HG03521 (cell line): ENCODE data around the gene SGTA.
"Not testable (repeated sequence)": the region's sequence is repeated elsewhere in the genome, so short reads cannot be mapped to it uniquely, and the experiment has no call there.

Source experiments
- ATAC-seq: cut with Tn5 transposase; IDR thresholded peaks from one replicate; pipeline ENCODE4 v1.9.1; 2021; ENCODE audit warnings: mild to moderate bottlenecking, moderate library complexity; ENCODE audit not compliant: unreplicated experiment

SGTA gene, protein sequence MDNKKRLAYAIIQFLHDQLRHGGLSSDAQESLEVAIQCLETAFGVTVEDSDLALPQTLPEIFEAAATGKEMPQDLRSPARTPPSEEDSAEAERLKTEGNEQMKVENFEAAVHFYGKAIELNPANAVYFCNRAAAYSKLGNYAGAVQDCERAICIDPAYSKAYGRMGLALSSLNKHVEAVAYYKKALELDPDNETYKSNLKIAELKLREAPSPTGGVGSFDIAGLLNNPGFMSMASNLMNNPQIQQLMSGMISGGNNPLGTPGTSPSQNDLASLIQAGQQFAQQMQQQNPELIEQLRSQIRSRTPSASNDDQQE

DNA sequence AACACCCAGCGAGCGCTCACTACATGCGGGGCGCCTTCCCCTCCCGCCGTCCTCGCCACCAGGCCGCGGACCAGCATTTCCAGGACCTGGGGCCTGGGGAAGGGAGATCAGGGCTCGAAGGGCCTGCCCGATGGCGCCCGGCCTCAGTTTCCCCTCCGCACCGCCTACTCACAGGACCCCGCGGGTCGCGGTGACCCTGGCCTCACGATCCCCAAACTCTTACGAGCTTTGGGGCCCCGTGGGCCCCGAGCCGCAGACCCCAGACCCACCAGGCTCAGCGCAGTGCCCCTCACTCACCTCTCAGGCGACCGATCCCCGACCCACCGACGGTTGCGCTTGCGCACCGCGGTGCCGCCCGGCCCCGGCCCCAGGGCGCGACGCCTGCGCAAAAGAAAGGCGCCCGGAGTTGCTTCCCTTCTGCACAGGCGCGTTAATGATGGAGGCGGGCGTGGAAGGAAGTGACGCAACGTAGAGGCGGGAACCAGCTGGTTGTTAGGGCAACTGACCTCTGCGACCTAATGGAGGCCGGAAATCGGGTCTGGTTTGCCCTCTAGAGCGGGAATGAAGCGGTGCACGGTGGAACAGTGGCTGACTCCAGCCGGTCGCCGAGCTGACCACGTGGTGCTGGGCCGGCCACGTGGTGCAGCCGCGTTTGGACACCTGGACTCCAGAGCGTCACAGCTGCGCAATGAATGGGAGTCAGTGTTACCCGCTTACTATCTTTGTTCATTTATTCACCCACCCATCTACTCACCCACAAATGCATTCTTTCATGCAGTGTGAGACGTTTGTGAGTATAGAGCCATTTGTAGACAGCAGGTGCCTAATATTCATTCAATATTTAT, at the start of gene SGTA:
SGTA (minus strand) TSS at position 338 of the 845 bp plus-strand sequence. CDS start 14,205 bp downstream, outside the sequence.
- ATAC-seq: peak; percentile 71

DNA sequence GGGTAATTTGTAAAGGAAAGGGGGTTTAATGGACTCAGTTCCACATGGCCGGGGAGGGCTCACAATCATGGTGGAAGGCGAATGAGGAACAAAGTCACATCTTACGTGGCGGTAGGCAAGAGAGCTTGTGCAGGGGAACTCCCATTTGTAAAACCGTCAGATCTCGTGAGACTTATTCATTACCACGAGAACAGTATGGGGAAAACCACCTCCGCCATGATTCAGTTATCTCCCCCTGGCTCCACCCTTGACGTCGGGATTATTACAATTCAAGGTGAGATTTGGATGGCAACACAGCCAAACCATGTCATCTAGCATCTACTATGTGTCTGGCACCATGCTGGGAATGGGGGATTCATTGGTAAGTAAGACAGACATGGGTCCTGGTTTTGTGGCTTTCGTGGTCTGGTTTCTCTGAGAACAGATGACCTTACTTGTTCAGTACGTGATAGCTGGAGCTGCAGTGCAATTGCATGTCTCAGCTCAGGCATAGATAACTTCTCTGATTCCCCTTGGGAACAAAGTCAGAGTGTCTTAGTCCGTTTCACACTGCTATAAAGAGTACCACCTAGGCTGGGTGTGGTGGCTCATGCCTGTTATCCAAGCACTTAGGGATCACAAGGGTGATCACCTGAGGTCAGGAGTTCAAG, 44.9 kb upstream of the SGTA start:
- no peak for ATAC-seq

GRCh38 chr19:2827022-2827421, 43.9 kb upstream of the SGTA start:
- ATAC-seq: no peak

GRCh38 chr19:2824129-2824528, 41.1 kb upstream of the SGTA start:
- ATAC-seq: no peak

- ATAC-seq: no peak
Measured at GRCh38 chr19:2823646-2824045, 40.6 kb upstream of the SGTA start.

- no peak for ATAC-seq
Measured at GRCh38 chr19:2822846-2823245, 39.8 kb upstream of the SGTA start.

DNA sequence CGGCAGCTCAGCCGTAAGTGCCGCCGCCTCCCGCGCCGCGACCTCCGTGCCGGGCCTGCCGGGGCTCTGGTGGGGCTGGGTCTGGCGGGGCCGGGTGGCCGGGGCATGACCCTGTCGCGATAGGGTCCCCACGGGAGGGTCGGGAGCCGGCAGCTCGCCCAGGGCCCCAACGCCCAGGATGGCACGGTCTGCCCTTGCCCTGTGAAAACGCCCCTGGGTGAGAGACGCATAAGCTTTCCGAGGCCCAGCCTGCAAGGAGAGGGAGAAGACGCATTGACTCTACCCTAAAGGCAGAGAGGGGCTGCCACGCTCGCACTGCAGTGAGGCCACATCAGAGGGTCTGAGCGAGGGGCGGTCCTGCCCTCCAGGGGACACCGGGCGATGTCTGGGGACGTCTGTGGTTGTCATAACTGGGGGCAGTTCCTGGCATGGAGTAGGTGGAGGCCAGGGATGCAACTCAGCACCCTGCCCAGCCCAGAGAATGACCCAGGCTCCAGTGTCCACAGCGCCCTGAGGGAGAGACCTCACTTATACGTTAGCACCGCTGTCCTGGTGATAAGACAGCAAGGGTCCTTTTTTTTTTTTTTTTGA, 37.1 kb upstream of the SGTA start:
- no peak for ATAC-seq

DNA sequence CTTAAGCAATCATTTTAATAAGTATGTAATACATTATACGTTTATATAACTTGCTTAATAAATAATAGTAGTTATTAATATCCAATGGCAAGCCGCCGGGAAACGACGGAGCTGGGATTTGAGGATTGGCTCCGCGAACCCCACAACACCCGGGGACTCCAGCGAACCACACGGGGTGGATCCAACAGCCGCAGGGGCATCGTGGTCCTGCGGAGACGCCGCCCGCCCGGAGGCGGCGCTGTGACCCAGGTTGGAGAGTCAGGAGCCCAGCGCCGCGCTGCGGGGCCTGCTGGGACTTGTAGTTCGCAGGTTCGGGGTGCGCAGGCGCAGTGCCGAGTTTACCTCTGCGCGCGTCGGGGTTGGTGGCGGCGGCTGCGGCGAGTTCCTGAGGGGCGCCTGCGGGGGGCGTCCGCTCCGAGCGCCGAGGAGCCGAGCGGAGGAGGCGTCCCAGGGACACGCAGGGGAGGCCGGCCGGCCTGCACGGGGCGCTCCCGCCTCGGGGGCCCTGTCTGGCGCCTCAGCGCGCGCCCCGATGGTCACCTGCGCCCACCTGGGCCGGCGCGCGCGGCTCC, 36.6 kb upstream of the SGTA start, which contains the start of gene ZNF554:
ZNF554 (plus strand) TSS at position 329 of the 572 bp plus-strand sequence; CDS start at position 533, 204 bp downstream.
- peak; percentile 88 for ATAC-seq

GRCh38 chr19:2817237-2817829, 34.3 kb upstream of the SGTA start:
- not testable (repeated sequence) for ATAC-seq

GRCh38 chr19:2816641-2817040, 33.6 kb upstream of the SGTA start:
- no peak for ATAC-seq

- no peak for ATAC-seq
Measured at GRCh38 chr19:2815923-2816322, 32.9 kb upstream of the SGTA start.

- no peak for ATAC-seq
Measured at GRCh38 chr19:2815191-2815614, 32.1 kb upstream of the SGTA start.

- ATAC-seq: no peak
Measured at GRCh38 chr19:2814426-2814825, 31.4 kb upstream of the SGTA start.

DNA sequence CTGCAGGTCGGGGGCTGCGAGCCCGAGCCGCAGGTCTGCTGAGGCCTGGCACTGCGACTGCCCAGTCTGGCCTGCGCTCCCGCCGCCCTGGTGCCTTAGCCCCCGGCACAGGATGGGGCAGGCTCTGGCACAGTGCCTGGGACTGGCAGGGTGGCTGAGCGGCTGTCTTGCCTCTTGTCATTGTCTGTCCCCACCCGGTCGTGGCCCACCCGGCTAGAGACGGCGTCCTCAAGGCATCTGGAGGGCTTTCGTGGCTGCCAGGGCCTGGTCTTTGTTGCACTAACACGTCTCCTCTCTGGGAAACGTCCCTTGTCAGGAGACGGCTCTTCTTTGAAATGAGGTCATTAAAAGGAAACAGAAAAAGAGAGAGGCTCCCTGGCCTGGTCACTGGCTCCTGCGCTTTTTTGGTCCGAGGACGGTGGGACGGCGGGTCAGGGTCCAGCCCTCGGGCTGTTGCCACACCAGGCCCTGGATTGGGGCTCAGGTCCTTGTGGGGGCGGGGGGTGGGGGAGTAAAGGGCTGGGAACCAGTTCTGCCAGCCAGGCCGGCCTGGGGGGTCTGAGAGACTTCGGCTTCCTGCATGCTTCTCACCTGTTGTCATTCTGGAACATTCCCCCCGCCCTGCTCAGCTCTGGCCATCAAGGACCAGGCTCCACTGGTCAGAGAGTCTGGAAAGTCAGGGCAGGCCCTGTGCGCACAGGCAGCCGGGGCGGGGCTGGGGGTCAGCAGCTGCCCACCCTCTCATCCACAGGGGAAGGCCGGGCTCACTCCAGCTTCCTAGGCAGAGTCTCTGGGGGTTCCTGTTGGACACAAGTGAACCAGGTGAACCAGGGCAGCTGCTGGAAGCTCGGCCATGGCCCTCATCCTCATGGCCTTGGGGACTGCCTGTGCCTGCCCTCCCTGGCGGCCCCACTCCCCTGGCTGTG, 30.4 kb upstream of the SGTA start:
- ATAC-seq: no peak

DNA sequence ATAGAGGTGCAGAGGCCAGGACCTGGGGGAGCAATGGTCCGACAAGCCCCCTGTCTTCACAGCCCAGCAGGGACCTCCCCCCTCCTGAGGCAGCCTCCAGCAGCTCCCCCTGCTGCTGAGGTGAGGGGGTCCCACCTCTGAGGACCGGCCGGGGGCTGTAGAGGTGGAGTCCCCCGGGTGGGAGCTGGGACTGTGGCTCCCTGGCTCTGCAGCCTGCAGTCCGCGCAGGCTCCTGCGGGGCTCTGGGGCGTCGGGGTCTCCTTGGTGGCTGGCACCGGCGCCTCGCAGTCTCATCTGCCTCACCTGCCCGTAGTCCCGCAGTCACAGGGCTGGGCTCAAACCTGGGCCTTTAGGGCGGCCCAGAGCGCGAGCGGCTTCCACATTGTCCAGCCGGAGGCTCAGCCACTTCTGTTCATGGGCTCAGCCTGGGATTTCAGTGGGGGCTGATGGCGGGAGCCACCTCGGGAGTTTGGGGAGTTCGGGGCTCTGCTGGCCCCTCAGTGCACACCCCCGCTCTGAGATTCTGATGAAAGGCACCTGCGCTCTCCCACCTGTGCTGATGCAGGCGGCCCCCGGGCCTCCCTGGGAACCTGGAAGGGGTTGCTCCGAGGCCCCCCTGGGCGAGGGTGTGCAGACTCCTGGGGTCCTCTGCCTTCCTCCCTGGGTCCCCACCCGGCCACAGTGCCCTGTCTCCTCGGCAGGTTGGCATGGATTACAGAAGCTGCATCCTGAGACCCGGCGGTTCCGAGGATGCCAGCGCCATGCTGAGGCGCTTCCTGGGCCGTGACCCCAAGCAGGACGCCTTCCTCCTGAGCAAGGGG, 29.6 kb upstream of the SGTA start:
- no peak for ATAC-seq

- ATAC-seq: no peak
Measured at GRCh38 chr19:2811735-2812413, 28.8 kb upstream of the SGTA start.

DNA sequence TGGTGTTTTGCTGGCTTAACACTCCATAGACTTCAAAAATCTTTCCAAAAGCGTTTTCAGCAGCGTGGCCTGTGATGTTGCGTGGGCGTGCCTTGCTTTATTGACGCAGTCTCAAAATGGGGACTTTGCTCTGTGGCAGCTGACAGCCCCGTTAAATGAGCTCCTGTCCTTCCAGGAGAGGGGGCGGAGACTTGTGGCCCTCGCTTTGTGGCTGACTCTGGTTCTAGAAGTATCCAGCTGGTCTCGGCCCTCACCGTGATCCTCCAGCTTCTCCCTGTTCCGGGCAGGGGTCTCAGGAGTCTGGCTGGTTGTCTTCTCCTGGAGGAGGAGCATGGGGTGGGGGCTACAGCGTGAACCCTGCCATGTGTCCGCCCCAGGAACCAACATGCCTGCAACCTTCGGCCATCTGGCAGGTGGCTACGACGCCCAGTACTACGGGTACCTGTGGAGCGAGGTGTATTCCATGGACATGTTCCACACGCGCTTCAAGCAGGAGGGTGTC, 28.2 kb upstream of the SGTA start:
- no peak for ATAC-seq
